Endodermal cell (in vitro differentiated cells): ENCODE measurements around the gene SNAPC2. TPM values are rescaled to one million over a fixed set of nuclear protein-coding genes. Genes with fewer than 3 reads are reported as not detected.
A peak's percentile ranks its signal among the peaks of the same experiment; 100 is the strongest.

Experiments used
- DNase-seq: peaks from one replicate; pipeline ENCODE4 v3.0.0-alpha.2; 2017
- H3K27ac ChIP-seq: 2 replicates; pipeline ENCODE4 v1.5.1; 2013; ENCODE audit warnings: mild to moderate bottlenecking, low read depth, low read length, moderate library complexity
- H3K27me3 ChIP-seq: 2 replicates; pipeline ENCODE4 v1.6.1; 2013; ENCODE audit warnings: mild to moderate bottlenecking, low read length, moderate library complexity; ENCODE audit not compliant: insufficient read depth, control insufficient read depth, poor library complexity, severe bottlenecking
- H3K36me3 ChIP-seq: 2 replicates; pipeline ENCODE4 v1.7.0; 2013; ENCODE audit warnings: mild to moderate bottlenecking, low read length, moderate library complexity; ENCODE audit not compliant: control insufficient read depth, insufficient read depth
- H3K4me1 ChIP-seq: one replicate; pipeline ENCODE4 v1.7.0; 2013; ENCODE audit warnings: low read length; ENCODE audit not compliant: control insufficient read depth, insufficient read depth
- H3K4me3 ChIP-seq: 2 replicates; pipeline ENCODE4 v1.5.1; 2013; ENCODE audit warnings: mild to moderate bottlenecking, low read length, moderate library complexity
- H3K9ac ChIP-seq: 2 replicates; pipeline ENCODE4 v1.6.1; 2013; ENCODE audit warnings: mild to moderate bottlenecking, low read length, moderate library complexity; ENCODE audit not compliant: poor library complexity, severe bottlenecking; ENCODE audit errors: extremely low read depth
- H3K9me3 ChIP-seq: 2 replicates; pipeline ENCODE4 v1.6.1; 2013; ENCODE audit warnings: mild to moderate bottlenecking, low read length, moderate library complexity; ENCODE audit not compliant: control insufficient read depth
- H3K27ac Mint-ChIP-seq: 2 replicates; pipeline ENCODE4 v1.8.0; 2020; ENCODE audit warnings: mixed read lengths
- H3K27me3 Mint-ChIP-seq: 2 replicates; pipeline ENCODE4 v1.8.0; 2021; ENCODE audit warnings: mild to moderate bottlenecking, mixed read lengths; ENCODE audit not compliant: insufficient read depth
- H3K36me3 Mint-ChIP-seq: 2 replicates; pipeline ENCODE4 v1.8.0; 2020; ENCODE audit warnings: low read depth, mixed read lengths
- H3K4me1 Mint-ChIP-seq: 2 replicates; pipeline ENCODE4 v1.8.0; 2020; ENCODE audit warnings: mixed read lengths
- H3K4me3 Mint-ChIP-seq: 2 replicates; pipeline ENCODE4 v1.8.0; 2020; ENCODE audit warnings: mild to moderate bottlenecking, moderate library complexity, mixed read lengths
- H3K9me3 Mint-ChIP-seq: 2 replicates; pipeline ENCODE4 v1.8.0; 2020; ENCODE audit warnings: mild to moderate bottlenecking, mixed read lengths
- WGBS, 2 experiments: methylation state at CpG; one replicate each; pipeline versions ENCODE4 v1.1.5 to v1.1.7; 2013; ENCODE audit warnings: missing lambda C conversion rate in 2 of 2, mixed read lengths in 1 of 2; ENCODE audit not compliant: insufficient coverage in 1 of 2, insufficient read length in 1 of 2; 5-methylcytosine and 5-hydroxymethylcytosine counted together
- total RNA-seq, 2 donors: library from RNA; stranded (reverse); fragmentation: NEBNext Ultra II Directional in 1 of 2; extraction: Animal tissue kit (Norgen Biotek cat#: 25700) in 1 of 2; gene quantifications; 2 replicates in 1 of 2; 3 replicates in 1 of 2; pipeline ENCODE4 v1.2.1, GENCODE V29; 2021
- TF ChIP-seq, protein P1 (sequence below): fragments of 200-600 bp; sonication (generic); conservative IDR thresholded peaks from 2 replicates; pipeline ENCODE4 v1.5.0; 2021; ENCODE audit warnings: antibody characterized with exemption, mild to moderate bottlenecking

SNAPC2 gene
- total RNA-seq, 2 donors from 2014 or later = 11.9 to 14.2 TPM

DNA sequence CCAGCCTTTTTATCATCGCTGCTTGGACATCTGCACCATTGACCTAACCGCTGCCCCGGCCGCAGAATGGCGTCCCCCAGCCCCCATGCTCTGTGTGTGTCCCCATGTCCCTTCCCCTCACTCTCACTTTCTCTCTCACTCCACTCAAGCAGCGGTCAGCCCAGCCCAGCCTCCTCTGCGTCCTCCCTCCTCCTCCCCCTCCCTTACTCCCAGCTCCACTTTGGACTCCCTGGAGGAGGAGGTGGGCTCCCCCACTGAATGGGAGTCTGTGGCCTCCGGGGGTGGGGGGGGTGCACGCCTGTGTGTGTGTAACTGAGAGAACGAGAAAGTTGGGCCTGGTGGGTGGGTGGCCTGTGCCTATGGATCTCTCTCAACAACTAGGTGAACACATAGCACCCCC is 14.3 kb upstream of the SNAPC2 start:
- peaks cover 11% of the 10 kb centered on the region for H3K4me1 Mint-ChIP-seq
- no peak overlapping the region for H3K27ac ChIP-seq
- H3K27me3 ChIP-seq = no peaks in the 10 kb centered on the region
- H3K4me1 ChIP-seq = no peaks in the 10 kb centered on the region
- peak overlapping the region; percentile 12 for H3K27ac Mint-ChIP-seq
- H3K9ac ChIP-seq = no peak overlapping the region
- TF ChIP-seq, protein P1, sequence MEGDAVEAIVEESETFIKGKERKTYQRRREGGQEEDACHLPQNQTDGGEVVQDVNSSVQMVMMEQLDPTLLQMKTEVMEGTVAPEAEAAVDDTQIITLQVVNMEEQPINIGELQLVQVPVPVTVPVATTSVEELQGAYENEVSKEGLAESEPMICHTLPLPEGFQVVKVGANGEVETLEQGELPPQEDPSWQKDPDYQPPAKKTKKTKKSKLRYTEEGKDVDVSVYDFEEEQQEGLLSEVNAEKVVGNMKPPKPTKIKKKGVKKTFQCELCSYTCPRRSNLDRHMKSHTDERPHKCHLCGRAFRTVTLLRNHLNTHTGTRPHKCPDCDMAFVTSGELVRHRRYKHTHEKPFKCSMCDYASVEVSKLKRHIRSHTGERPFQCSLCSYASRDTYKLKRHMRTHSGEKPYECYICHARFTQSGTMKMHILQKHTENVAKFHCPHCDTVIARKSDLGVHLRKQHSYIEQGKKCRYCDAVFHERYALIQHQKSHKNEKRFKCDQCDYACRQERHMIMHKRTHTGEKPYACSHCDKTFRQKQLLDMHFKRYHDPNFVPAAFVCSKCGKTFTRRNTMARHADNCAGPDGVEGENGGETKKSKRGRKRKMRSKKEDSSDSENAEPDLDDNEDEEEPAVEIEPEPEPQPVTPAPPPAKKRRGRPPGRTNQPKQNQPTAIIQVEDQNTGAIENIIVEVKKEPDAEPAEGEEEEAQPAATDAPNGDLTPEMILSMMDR = no peak
- peaks cover 9% of the 10 kb centered on the region for H3K36me3 Mint-ChIP-seq
- 94 to 100% methylated on average over 4 to 10 of the region's 10 CpGs for WGBS, 2 experiments
- no peaks in the 10 kb centered on the region for H3K9me3 Mint-ChIP-seq
- no peak for DNase-seq
- peak overlapping the region; percentile 81 for H3K4me3 Mint-ChIP-seq
- H3K36me3 ChIP-seq = peaks cover 21% of the 10 kb centered on the region
- H3K4me3 ChIP-seq = no peak overlapping the region
- no peaks in the 10 kb centered on the region for H3K27me3 Mint-ChIP-seq
- no peaks in the 10 kb centered on the region for H3K9me3 ChIP-seq

DNA sequence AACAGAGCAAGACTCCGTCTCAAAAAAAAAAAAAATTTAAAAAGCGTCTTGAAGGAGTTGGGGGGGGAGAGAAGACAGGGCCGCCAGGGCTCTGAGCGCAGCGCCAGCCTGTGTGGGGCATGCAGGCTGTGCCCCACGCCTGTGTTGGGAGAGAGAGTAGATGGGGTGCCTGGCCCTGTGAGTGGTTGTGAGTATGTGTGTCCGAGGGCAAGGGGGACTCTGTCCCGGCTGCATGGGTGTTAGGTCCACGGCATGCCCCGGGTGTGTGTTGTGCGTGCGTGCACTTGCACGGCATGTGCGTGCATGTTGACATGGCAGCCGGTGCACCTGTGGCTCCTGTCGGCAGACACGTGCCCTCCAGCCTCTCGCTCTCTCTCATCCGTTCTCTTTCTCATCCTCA is 13.0 kb upstream of the SNAPC2 start:
- peaks cover 30% of the 10 kb centered on the region for H3K36me3 ChIP-seq
- H3K4me3 ChIP-seq = no peak overlapping the region
- TF ChIP-seq, protein P1 = no peak
- H3K36me3 Mint-ChIP-seq = peaks cover 15% of the 10 kb centered on the region
- H3K9me3 ChIP-seq = no peaks in the 10 kb centered on the region
- 95 to 97% methylated on average over 17 to 19 of the region's 19 CpGs for WGBS, 2 experiments
- no peak overlapping the region for H3K27ac ChIP-seq
- no peak overlapping the region for H3K27ac Mint-ChIP-seq
- H3K4me3 Mint-ChIP-seq = no peak overlapping the region
- no peak for DNase-seq
- peaks cover 11% of the 10 kb centered on the region for H3K4me1 Mint-ChIP-seq
- H3K27me3 Mint-ChIP-seq = no peaks in the 10 kb centered on the region
- no peaks in the 10 kb centered on the region for H3K4me1 ChIP-seq
- no peaks in the 10 kb centered on the region for H3K27me3 ChIP-seq
- H3K9me3 Mint-ChIP-seq = no peaks in the 10 kb centered on the region
- no peak overlapping the region for H3K9ac ChIP-seq

DNA sequence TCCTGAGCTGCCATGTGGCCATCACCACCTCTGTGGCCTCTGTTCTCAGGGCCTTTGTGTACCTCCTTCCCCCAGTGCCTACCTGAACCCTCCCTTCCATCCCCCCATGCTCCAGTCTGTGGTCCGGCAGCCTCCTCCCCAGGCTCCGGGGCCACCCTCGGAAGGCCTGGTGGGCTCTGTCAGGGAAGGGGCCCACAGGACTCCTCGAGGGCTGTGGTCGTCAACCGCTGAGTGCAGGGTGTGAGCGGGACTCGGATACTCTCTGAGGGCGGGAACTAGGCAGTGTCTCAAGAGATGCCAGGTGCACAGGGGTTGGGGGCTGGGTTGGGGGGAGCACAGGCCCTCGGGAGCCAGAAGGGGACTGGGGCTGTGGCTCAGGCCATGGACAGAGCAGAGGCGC is 12.6 kb upstream of the SNAPC2 start:
- H3K4me3 ChIP-seq = no peak overlapping the region
- TF ChIP-seq, protein P1 = no peak

More for the DNA sequence above, 12.6 kb upstream of the SNAPC2 start:
- no peak overlapping the region for H3K27ac Mint-ChIP-seq
- Histone ChIP-seq H3K36me3 (peaks cover 30% of the 10 kb centered on the region), H3K27ac (no peak overlapping the region), H3K9me3 (no peaks in the 10 kb centered on the region), H3K27me3 (no peaks in the 10 kb centered on the region), H3K9ac (no peak overlapping the region), H3K4me1 (no peaks in the 10 kb centered on the region)
- 93 to 97% methylated on average over 5 to 11 of the region's 11 CpGs for WGBS, 2 experiments
- H3K4me3 Mint-ChIP-seq = no peak overlapping the region
- peaks cover 15% of the 10 kb centered on the region for H3K36me3 Mint-ChIP-seq
- no peaks in the 10 kb centered on the region for H3K27me3 Mint-ChIP-seq
- H3K9me3 Mint-ChIP-seq = no peaks in the 10 kb centered on the region
- peaks cover 11% of the 10 kb centered on the region for H3K4me1 Mint-ChIP-seq
- DNase-seq = no peak
